ENCODE data around the gene NUDT1. TPM values are rescaled to one million over a fixed set of nuclear protein-coding genes. Genes with fewer than 3 reads are reported as not detected.

NUDT1 gene
- total and polyA plus RNA-seq, 5 donors: 10.6 to 20.7 (median 16.8) TPM

- DNase-seq (peak; percentile 91 to 97 (median 96)), ATAC-seq (peak; percentile 91 to 92)
- Histone ChIP-seq H3K4me3 (ENCODE audit: low read length) (peak within 1 kb of the TSS; percentile 85), H3K27ac (ENCODE audit: low read length) (peak within 1 kb of the TSS; percentile 25), H3K4me1 (ENCODE audit: control insufficient read depth, insufficient read depth, low read length) (peaks cover 8% of the 10 kb centered on the region), H3K27me3 (ENCODE audit: control insufficient read depth, insufficient read depth) (no peaks in the 10 kb centered on the region), H3K9me3 (ENCODE audit: control insufficient read depth, low read length) (no peaks in the 10 kb centered on the region)
- under 1% methylated on average over 63 of the region's 63 CpGs for WGBS
- intact Hi-C loops (cut with DNase I): no loop called here
These were observed 9.1 kb upstream of the NUDT1 start, which contains the start of gene MAD1L1 for GRCh38 chr7:2232766-2233520. MAD1L1 (minus strand) TSS chr7:2232945; CDS start chr7:2230133, 2,812 bp downstream.

GRCh38 chr7:2233926-2234325 lies 8.1 kb upstream of the NUDT1 start:
- ATAC-seq: no peak

GRCh38 chr7:2237109-2237602 lies 4.9 kb upstream of the NUDT1 start:
- peaks cover 2% of the 10 kb centered on the region for H3K4me1 ChIP-seq (ENCODE audit: control insufficient read depth, insufficient read depth, low read length)
- no peak overlapping the region for H3K4me3 ChIP-seq (ENCODE audit: low read length)
- 81% methylated on average over 12 of the region's 12 CpGs for WGBS
- H3K27ac ChIP-seq (ENCODE audit: low read length): no peak overlapping the region
- ATAC-seq: no peak
- no peaks in the 10 kb centered on the region for H3K27me3 ChIP-seq (ENCODE audit: control insufficient read depth, insufficient read depth)
- intact Hi-C loops (cut with DNase I): no loop called here
- no peaks in the 10 kb centered on the region for H3K9me3 ChIP-seq (ENCODE audit: control insufficient read depth, low read length)
- DNase-seq: peak in 1 of 3 donors; percentile 74

More at GRCh38 chr7:2233926-2234325, 8.1 kb upstream of the NUDT1 start:
- H3K27ac ChIP-seq (ENCODE audit: low read length): no peak overlapping the region
- H3K9me3 ChIP-seq (ENCODE audit: control insufficient read depth, low read length): no peaks in the 10 kb centered on the region
- 70% methylated on average over 3 of the region's 3 CpGs for WGBS
- no peak for DNase-seq
- H3K4me1 ChIP-seq (ENCODE audit: control insufficient read depth, insufficient read depth, low read length): peaks cover 8% of the 10 kb centered on the region
- H3K4me3 ChIP-seq (ENCODE audit: low read length): no peak overlapping the region
- intact Hi-C loops (cut with DNase I): no loop called here
- no peaks in the 10 kb centered on the region for H3K27me3 ChIP-seq (ENCODE audit: control insufficient read depth, insufficient read depth)

GRCh38 chr7:2239242-2239641 lies 2.8 kb upstream of the NUDT1 start:
- Histone ChIP-seq H3K4me1 (ENCODE audit: control insufficient read depth, insufficient read depth, low read length) (peaks cover 4% of the 10 kb centered on the region), H3K27ac (ENCODE audit: low read length) (no peak overlapping the region), H3K27me3 (ENCODE audit: control insufficient read depth, insufficient read depth) (no peaks in the 10 kb centered on the region), H3K9me3 (ENCODE audit: control insufficient read depth, low read length) (no peaks in the 10 kb centered on the region), H3K4me3 (ENCODE audit: low read length) (no peak overlapping the region)
- no peak for DNase-seq
- ATAC-seq: no peak
- 96% methylated on average over 17 of the region's 17 CpGs for WGBS
- intact Hi-C loops (cut with DNase I): no loop called here

- 13% methylated on average over 21 of the region's 21 CpGs for WGBS
These were observed 759 bp downstream of the NUDT1 start for GRCh38 chr7:2242541-2243429.

GRCh38 chr7:2243458-2243857 lies 1.4 kb downstream of the NUDT1 start:
- H3K4me3 ChIP-seq (ENCODE audit: low read length): no peak overlapping the region
- H3K9me3 ChIP-seq (ENCODE audit: control insufficient read depth, low read length): no peaks in the 10 kb centered on the region
- DNase-seq (no peak), ATAC-seq (no peak)
- no peak overlapping the region for H3K27ac ChIP-seq (ENCODE audit: low read length)
- peaks cover 4% of the 10 kb centered on the region for H3K4me1 ChIP-seq (ENCODE audit: control insufficient read depth, insufficient read depth, low read length)
- intact Hi-C loops (cut with DNase I): loop anchor here in 2 of 4 donors (10.0 kb wide), 2 partner anchors 61 to 101 kb away; no protein-coding TSS in a partner anchor
- WGBS: 81% methylated on average over 12 of the region's 12 CpGs
- H3K27me3 ChIP-seq (ENCODE audit: control insufficient read depth, insufficient read depth): no peaks in the 10 kb centered on the region

More at GRCh38 chr7:2242541-2243429, 759 bp downstream of the NUDT1 start:
- H3K27ac ChIP-seq (ENCODE audit: low read length): no peak overlapping the region
- no peaks in the 10 kb centered on the region for H3K27me3 ChIP-seq (ENCODE audit: control insufficient read depth, insufficient read depth)
- DNase-seq (no peak), ATAC-seq (no peak)
- peaks cover 4% of the 10 kb centered on the region for H3K4me1 ChIP-seq (ENCODE audit: control insufficient read depth, insufficient read depth, low read length)
- intact Hi-C loops (cut with DNase I): loop anchor here in 2 of 4 donors (10.0 kb wide), 2 partner anchors 62 to 102 kb away; no protein-coding TSS in a partner anchor
- H3K9me3 ChIP-seq (ENCODE audit: control insufficient read depth, low read length): no peaks in the 10 kb centered on the region
- H3K4me3 ChIP-seq (ENCODE audit: low read length): peak overlapping the region; percentile 82

- H3K4me1 ChIP-seq (ENCODE audit: control insufficient read depth, insufficient read depth, low read length): peaks cover 4% of the 10 kb centered on the region
- intact Hi-C loops (cut with DNase I): loop anchor here in 2 of 4 donors (10.0 kb wide), 2 partner anchors 60 to 100 kb away; no protein-coding TSS in a partner anchor
- H3K4me3 ChIP-seq (ENCODE audit: low read length): no peak overlapping the region
- no peaks in the 10 kb centered on the region for H3K9me3 ChIP-seq (ENCODE audit: control insufficient read depth, low read length)
- no peak for ATAC-seq
- WGBS: 81% methylated on average over 25 of the region's 25 CpGs
- no peak for DNase-seq
- H3K27me3 ChIP-seq (ENCODE audit: control insufficient read depth, insufficient read depth): no peaks in the 10 kb centered on the region
- H3K27ac ChIP-seq (ENCODE audit: low read length): no peak overlapping the region
These were observed 2.5 kb downstream of the NUDT1 start for GRCh38 chr7:2244404-2244995.

- 61% methylated on average over 22 of the region's 22 CpGs for WGBS
- Histone ChIP-seq H3K27me3 (ENCODE audit: control insufficient read depth, insufficient read depth) (no peaks in the 10 kb centered on the region), H3K27ac (ENCODE audit: low read length) (no peak overlapping the region), H3K4me1 (ENCODE audit: control insufficient read depth, insufficient read depth, low read length) (peaks cover 4% of the 10 kb centered on the region), H3K9me3 (ENCODE audit: control insufficient read depth, low read length) (no peaks in the 10 kb centered on the region), H3K4me3 (ENCODE audit: low read length) (no peak overlapping the region)
- ATAC-seq: no peak
- intact Hi-C loops (cut with DNase I): loop anchor here in 2 of 4 donors (5.0 to 10.0 kb wide), 3 partner anchors 59 to 101 kb away; no protein-coding TSS in a partner anchor
- peak in 1 of 3 donors; percentile 81 for DNase-seq
These were observed 4.1 kb downstream of the NUDT1 start for GRCh38 chr7:2245883-2246675.

GRCh38 chr7:2247141-2247995 lies 5.3 kb downstream of the NUDT1 start:
- no peaks in the 10 kb centered on the region for H3K27me3 ChIP-seq (ENCODE audit: control insufficient read depth, insufficient read depth)
- no peak overlapping the region for H3K27ac ChIP-seq (ENCODE audit: low read length)
- H3K9me3 ChIP-seq (ENCODE audit: control insufficient read depth, low read length): no peaks in the 10 kb centered on the region
- ATAC-seq: peak in 1 of 2 donors; percentile 43
- DNase-seq: peak in 1 of 3 donors; percentile 64
- intact Hi-C loops (cut with DNase I): loop anchor here in 2 of 4 donors (5.0 to 10.0 kb wide), 3 partner anchors 57 to 100 kb away; no protein-coding TSS in a partner anchor
- H3K4me1 ChIP-seq (ENCODE audit: control insufficient read depth, insufficient read depth, low read length): peaks cover 4% of the 10 kb centered on the region
- 61% methylated on average over 36 of the region's 36 CpGs for whole genome bisulfite sequencing
- no peak overlapping the region for H3K4me3 ChIP-seq (ENCODE audit: low read length)

All from right cardiac atrium (tissue), 5 donors.